ENCODE results near the gene SDCCAG8. TPM values are rescaled to one million over a fixed set of nuclear protein-coding genes. Genes with fewer than 3 reads are reported as not detected.

SDCCAG8 gene
- total RNA-seq, 3 donors from 2014 or later (not counting 1 experiment from before 2014, with no cell fraction given): 17.8 to 28.3 (median 21.2) TPM

- DNase-seq (no peak), ATAC-seq (no peak)
- WGBS (ENCODE audit: insufficient coverage): 71% methylated on average over 6 of the region's 6 CpGs
- no peaks in the 10 kb centered on the region for H3K27me3 ChIP-seq (ENCODE audit: control insufficient read depth, insufficient read depth, low read length)
- H3K36me3 ChIP-seq (ENCODE audit: control insufficient read depth, insufficient read depth, low read length): peaks cover 7% of the 10 kb centered on the region
- intact Hi-C loops (cut with micrococcal nuclease): no loop called here
- no peak overlapping the region for H3K4me3 Mint-ChIP-seq
- no peak overlapping the region for H3K4me3 ChIP-seq (ENCODE audit: low read length)
- peaks cover 2% of the 10 kb centered on the region for H3K9me3 ChIP-seq (ENCODE audit: control insufficient read depth, insufficient read depth, low read length)
- H3K9me3 Mint-ChIP-seq: peaks cover 1 to 3% of the 10 kb centered on the region in 2 donors
- peaks cover 11% of the 10 kb centered on the region for H3K36me3 Mint-ChIP-seq
- no peak for TF ChIP-seq CTCF (IDR thresholded peaks at IDR 0.05)
- H3K27ac ChIP-seq (ENCODE audit: low read length): peak overlapping the region; percentile 69
- H3K27ac Mint-ChIP-seq: peak overlapping the region in 1 of 2 donors; percentile 6
- H3K4me1 Mint-ChIP-seq: peaks cover 0 to 11% of the 10 kb centered on the region in 2 donors
- peaks cover 7% of the 10 kb centered on the region for H3K4me1 ChIP-seq (ENCODE audit: control insufficient read depth, insufficient read depth, low read length)
- no peaks in the 10 kb centered on the region for H3K27me3 Mint-ChIP-seq (ENCODE audit: low read depth in 2 of 2)
These were observed 32.2 kb downstream of the SDCCAG8 start for GRCh38 chr1:243288062-243288461.

GRCh38 chr1:243291292-243291691 is 35.5 kb downstream of the SDCCAG8 start:
- no peak overlapping the region for H3K27ac Mint-ChIP-seq
- ATAC-seq (no peak), DNase-seq (no peak)
- no peaks in the 10 kb centered on the region for H3K27me3 Mint-ChIP-seq (ENCODE audit: low read depth in 2 of 2)
- H3K4me3 Mint-ChIP-seq: no peak overlapping the region
- WGBS (ENCODE audit: insufficient coverage): 83% methylated on average over 1 of the region's 1 CpG
- intact Hi-C loops (cut with micrococcal nuclease): no loop called here
- peaks cover 0 to 10% of the 10 kb centered on the region in 2 donors for H3K4me1 Mint-ChIP-seq
- H3K9me3 ChIP-seq (ENCODE audit: control insufficient read depth, insufficient read depth, low read length): peaks cover 5% of the 10 kb centered on the region
- no peak for TF ChIP-seq CTCF (IDR thresholded peaks at IDR 0.05)
- H3K4me3 ChIP-seq (ENCODE audit: low read length): no peak overlapping the region
- no peak overlapping the region for H3K27ac ChIP-seq (ENCODE audit: low read length)
- peaks cover 11% of the 10 kb centered on the region for H3K36me3 ChIP-seq (ENCODE audit: control insufficient read depth, insufficient read depth, low read length)
- peaks cover 34% of the 10 kb centered on the region for H3K36me3 Mint-ChIP-seq
- H3K4me1 ChIP-seq (ENCODE audit: control insufficient read depth, insufficient read depth, low read length): peaks cover 7% of the 10 kb centered on the region
- H3K27me3 ChIP-seq (ENCODE audit: control insufficient read depth, insufficient read depth, low read length): no peaks in the 10 kb centered on the region
- H3K9me3 Mint-ChIP-seq: peaks cover 7 to 12% of the 10 kb centered on the region in 2 donors

- H3K36me3 Mint-ChIP-seq: peaks cover 34% of the 10 kb centered on the region
- Histone ChIP-seq H3K9me3 (ENCODE audit: control insufficient read depth, insufficient read depth, low read length) (peaks cover 5% of the 10 kb centered on the region), H3K36me3 (ENCODE audit: control insufficient read depth, insufficient read depth, low read length) (peaks cover 11% of the 10 kb centered on the region), H3K4me1 (ENCODE audit: control insufficient read depth, insufficient read depth, low read length) (peaks cover 7% of the 10 kb centered on the region), H3K27me3 (ENCODE audit: control insufficient read depth, insufficient read depth, low read length) (no peaks in the 10 kb centered on the region), H3K4me3 (ENCODE audit: low read length) (no peak overlapping the region), H3K27ac (ENCODE audit: low read length) (no peak overlapping the region)
- peaks cover 0 to 6% of the 10 kb centered on the region in 2 donors for H3K4me1 Mint-ChIP-seq
- H3K4me3 Mint-ChIP-seq: no peak overlapping the region
- peaks cover 7 to 12% of the 10 kb centered on the region in 2 donors for H3K9me3 Mint-ChIP-seq
- no peak for TF ChIP-seq CTCF (IDR thresholded peaks at IDR 0.05)
- intact Hi-C loops (cut with micrococcal nuclease): no loop called here
- no peak for ATAC-seq
- 98% methylated on average over 4 of the region's 5 CpGs for WGBS (ENCODE audit: insufficient coverage)
- H3K27me3 Mint-ChIP-seq (ENCODE audit: low read depth in 2 of 2): no peaks in the 10 kb centered on the region
- DNase-seq: no peak
- no peak overlapping the region for H3K27ac Mint-ChIP-seq
These were observed 36.3 kb downstream of the SDCCAG8 start for GRCh38 chr1:243292117-243292516.

All from natural killer cell (primary cell).